ENCODE results near the gene PTGES.
"Not testable (repeated sequence)": the region's sequence is repeated elsewhere in the genome, so short reads cannot be mapped to it uniquely, and the experiment has no call there.

The PTGES gene

GRCh38 chr9:129752900-129753729 lies at the start of gene PTGES:
Gene PTGES, minus strand, starts transcription at chr9:129753042. Its CDS starts 30 bp downstream, at chr9:129753012.
- no peak for FAIRE-seq
- DNase-seq (ENCODE audit: insufficient read length, low spot score): no peak
- TF ChIP-seq, protein P1, sequence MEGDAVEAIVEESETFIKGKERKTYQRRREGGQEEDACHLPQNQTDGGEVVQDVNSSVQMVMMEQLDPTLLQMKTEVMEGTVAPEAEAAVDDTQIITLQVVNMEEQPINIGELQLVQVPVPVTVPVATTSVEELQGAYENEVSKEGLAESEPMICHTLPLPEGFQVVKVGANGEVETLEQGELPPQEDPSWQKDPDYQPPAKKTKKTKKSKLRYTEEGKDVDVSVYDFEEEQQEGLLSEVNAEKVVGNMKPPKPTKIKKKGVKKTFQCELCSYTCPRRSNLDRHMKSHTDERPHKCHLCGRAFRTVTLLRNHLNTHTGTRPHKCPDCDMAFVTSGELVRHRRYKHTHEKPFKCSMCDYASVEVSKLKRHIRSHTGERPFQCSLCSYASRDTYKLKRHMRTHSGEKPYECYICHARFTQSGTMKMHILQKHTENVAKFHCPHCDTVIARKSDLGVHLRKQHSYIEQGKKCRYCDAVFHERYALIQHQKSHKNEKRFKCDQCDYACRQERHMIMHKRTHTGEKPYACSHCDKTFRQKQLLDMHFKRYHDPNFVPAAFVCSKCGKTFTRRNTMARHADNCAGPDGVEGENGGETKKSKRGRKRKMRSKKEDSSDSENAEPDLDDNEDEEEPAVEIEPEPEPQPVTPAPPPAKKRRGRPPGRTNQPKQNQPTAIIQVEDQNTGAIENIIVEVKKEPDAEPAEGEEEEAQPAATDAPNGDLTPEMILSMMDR (IDR thresholded peaks at IDR 0.05; ENCODE audit: insufficient read depth, missing control alignments): no peak

DNA sequence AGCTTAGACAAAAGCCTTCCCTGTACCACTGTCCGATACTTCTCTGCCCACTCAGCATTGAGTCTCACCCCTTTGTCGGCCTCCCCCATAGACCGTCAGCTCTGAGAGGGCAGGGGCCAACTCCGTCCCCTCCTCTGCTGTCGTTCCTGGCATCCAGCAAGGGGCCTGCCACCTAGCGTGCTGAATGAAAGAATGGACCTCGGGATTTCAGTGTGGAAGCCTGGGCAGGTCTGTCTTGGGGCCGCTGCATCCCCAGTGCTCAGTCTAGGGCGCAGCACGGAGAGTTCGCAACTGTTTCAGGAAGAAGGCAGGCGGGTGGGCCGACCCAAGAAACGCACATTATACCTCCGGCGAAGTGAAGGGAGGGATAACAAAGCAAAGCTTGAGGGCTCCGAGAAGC lies 48.7 kb upstream of the PTGES start:
- DNase-seq (ENCODE audit: insufficient read length, low spot score): no peak
- TF ChIP-seq, protein P1 (IDR thresholded peaks at IDR 0.05; ENCODE audit: insufficient read depth, missing control alignments): no peak
- FAIRE-seq: no peak

- no peak for FAIRE-seq
- TF ChIP-seq, protein P1 (IDR thresholded peaks at IDR 0.05; ENCODE audit: insufficient read depth, missing control alignments): no peak
- no peak for DNase-seq (ENCODE audit: insufficient read length, low spot score)
Observed at GRCh38 chr9:129798973-129799372, 46.1 kb upstream of the PTGES start.

GRCh38 chr9:129796029-129796428 lies 43.2 kb upstream of the PTGES start:
- not testable (repeated sequence) for DNase-seq (ENCODE audit: insufficient read length, low spot score)

DNA sequence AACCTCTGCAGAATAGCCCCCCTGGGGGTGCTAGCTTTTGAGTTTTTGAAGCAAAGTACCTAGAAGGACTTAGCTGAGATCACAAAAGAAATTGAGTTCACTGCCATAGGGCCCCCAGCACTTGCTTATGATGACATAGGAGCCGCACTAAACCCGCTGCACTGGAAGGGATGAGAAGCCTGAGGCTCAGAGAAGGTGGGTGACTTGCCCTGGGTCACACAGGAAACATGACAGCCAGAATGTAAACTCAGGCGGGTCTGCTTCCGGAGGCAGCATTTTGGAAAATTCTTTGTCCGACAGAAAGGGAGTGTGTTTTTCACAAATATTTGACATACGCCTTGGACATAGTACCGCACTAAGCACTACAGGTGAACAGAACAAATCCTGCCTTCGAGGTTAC lies 41.7 kb upstream of the PTGES start:
- DNase-seq (ENCODE audit: insufficient read length, low spot score) (no peak), FAIRE-seq (no peak)
- TF ChIP-seq, protein P1 (IDR thresholded peaks at IDR 0.05; ENCODE audit: insufficient read depth, missing control alignments): no peak

More at GRCh38 chr9:129796029-129796428, 43.2 kb upstream of the PTGES start:
- not testable (repeated sequence) for FAIRE-seq

GRCh38 chr9:129786481-129786880 lies 33.6 kb upstream of the PTGES start:
- TF ChIP-seq, protein P1 (IDR thresholded peaks at IDR 0.05; ENCODE audit: insufficient read depth, missing control alignments): no peak
- DNase-seq (ENCODE audit: insufficient read length, low spot score): no peak
- no peak for FAIRE-seq

DNA sequence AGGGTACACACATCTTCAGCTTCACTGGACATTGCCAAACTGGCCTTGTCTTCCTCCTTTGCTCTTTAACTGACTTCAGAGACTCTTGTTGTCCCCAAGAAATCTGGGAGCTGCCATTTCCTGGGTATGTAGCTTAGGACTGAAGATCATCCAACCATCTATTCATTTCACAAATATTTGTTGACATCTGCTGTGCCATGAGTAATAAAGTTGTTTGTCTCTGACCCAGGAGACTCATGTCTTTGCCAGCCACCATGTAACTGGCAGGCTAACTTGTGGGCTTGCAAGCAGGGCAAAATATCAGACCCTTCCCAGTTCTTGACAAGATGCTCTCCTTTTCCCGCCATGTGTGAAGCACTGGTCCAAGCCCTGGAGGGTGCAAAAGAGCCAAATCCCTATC lies 33.0 kb upstream of the PTGES start:
- DNase-seq (ENCODE audit: insufficient read length, low spot score): no peak
- TF ChIP-seq, protein P1 (IDR thresholded peaks at IDR 0.05; ENCODE audit: insufficient read depth, missing control alignments): no peak
- no peak for FAIRE-seq

DNA sequence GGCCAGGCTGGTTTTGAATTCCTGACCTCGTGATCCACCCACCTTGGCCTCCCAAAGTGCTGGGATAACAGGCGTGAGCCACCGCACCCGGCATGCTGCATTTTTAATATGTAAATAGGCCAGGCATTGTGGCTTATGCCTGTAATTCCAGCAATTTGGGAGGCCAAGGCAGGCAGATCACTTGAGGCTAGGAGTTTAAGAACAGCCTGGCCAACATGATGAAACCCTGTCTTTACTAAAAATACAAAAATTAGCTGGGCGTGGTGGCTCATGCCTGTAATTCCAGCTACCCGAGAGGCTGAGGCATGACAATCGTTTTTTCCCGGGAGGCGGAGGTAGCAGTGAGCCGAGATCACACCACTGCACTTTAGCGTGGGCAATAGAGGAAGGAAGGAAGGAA lies 32.1 kb upstream of the PTGES start:
- FAIRE-seq; DNase-seq (ENCODE audit: insufficient read length, low spot score): not testable (repeated sequence)
